GM21423 (cell line): ENCODE measurements around the gene RNF149.
"Not testable (repeated sequence)": the region's sequence is repeated elsewhere in the genome, so short reads cannot be mapped to it uniquely, and the experiment has no call there.

ENCODE experiments used
- ATAC-seq: cut with Tn5 transposase; IDR thresholded peaks from one replicate; pipeline ENCODE4 v1.9.1; 2021; ENCODE audit warnings: mild to moderate bottlenecking, moderate library complexity; ENCODE audit not compliant: unreplicated experiment

Gene RNF149

GRCh38 chr2:101308432-101309210 is at the start of gene RNF149:
Gene RNF149 (minus strand): TSS chr2:101308701. CDS start chr2:101308588, 113 bp downstream.
- peak; percentile 59 for ATAC-seq

GRCh38 chr2:101357376-101357775 is 48.9 kb upstream of the RNF149 start:
- no peak for ATAC-seq

- ATAC-seq = no peak
These were observed 48.0 kb upstream of the RNF149 start for GRCh38 chr2:101356521-101356920.

GRCh38 chr2:101356055-101356454 is 47.6 kb upstream of the RNF149 start:
- ATAC-seq = no peak

GRCh38 chr2:101355401-101356054 is 47.0 kb upstream of the RNF149 start:
- no peak for ATAC-seq

- no peak for ATAC-seq
These were observed 46.2 kb upstream of the RNF149 start for GRCh38 chr2:101354420-101355311.

- ATAC-seq = not testable (repeated sequence)
These were observed 44.1 kb upstream of the RNF149 start for GRCh38 chr2:101352631-101353030.

- no peak for ATAC-seq
These were observed 42.7 kb upstream of the RNF149 start for GRCh38 chr2:101351207-101351606.

GRCh38 chr2:101349893-101350662 is 41.6 kb upstream of the RNF149 start:
- no peak for ATAC-seq

- no peak for ATAC-seq
These were observed 40.4 kb upstream of the RNF149 start for GRCh38 chr2:101348883-101349282.

GRCh38 chr2:101346909-101347308 is 38.4 kb upstream of the RNF149 start:
- ATAC-seq = no peak

- no peak for ATAC-seq
These were observed 35.6 kb upstream of the RNF149 start for GRCh38 chr2:101344137-101344536.

GRCh38 chr2:101342625-101343008 is 34.1 kb upstream of the RNF149 start:
- ATAC-seq = no peak

GRCh38 chr2:101341901-101342624 is 33.6 kb upstream of the RNF149 start:
- ATAC-seq = no peak

- no peak for ATAC-seq
These were observed 32.9 kb upstream of the RNF149 start for GRCh38 chr2:101341421-101341820.

GRCh38 chr2:101340141-101340551 is 31.6 kb upstream of the RNF149 start:
- no peak for ATAC-seq

GRCh38 chr2:101339266-101339880 is 30.9 kb upstream of the RNF149 start:
- ATAC-seq = no peak

GRCh38 chr2:101337877-101338276 is 29.4 kb upstream of the RNF149 start:
- ATAC-seq = no peak
